Peyer's patch (tissue), 4 donors: ENCODE results near the gene PRLH. TPM values are rescaled to one million over a fixed set of nuclear protein-coding genes. Genes with fewer than 3 reads are reported as not detected.
A peak's percentile ranks its signal among the peaks of the same experiment; 100 is the strongest.

Experiments used
- DNase-seq, 3 donors: peaks; one replicate each; pipeline ENCODE4 v3.0.0-alpha.2; 2017 to 2019
- H3K27ac ChIP-seq, 4 donors: fragments of 200-600 bp; sonication (generic); one replicate each; pipeline ENCODE4 v1.5.1; 2016 to 2019
- H3K27me3 ChIP-seq, 2 donors: fragments of 200-600 bp; sonication (generic); one replicate each; pipeline ENCODE4 v1.5.1; 2019
- H3K36me3 ChIP-seq, 3 donors: fragments of 200-600 bp; sonication (generic); one replicate each; pipeline ENCODE4 v1.5.1; 2016 to 2019
- H3K4me1 ChIP-seq, 4 donors: fragments of 200-600 bp; sonication (generic); one replicate each; pipeline ENCODE4 v1.5.1; 2016 to 2019
- H3K4me3 ChIP-seq, 4 donors: fragments of 200-600 bp; sonication (generic); 1 replicate in 3 of 4; 2 replicates in 1 of 4; pipeline ENCODE4 v1.5.1; 2016 to 2019; ENCODE audit warnings: mild to moderate bottlenecking in 1 of 4
- H3K9me3 ChIP-seq, 4 donors: fragments of 200-600 bp; sonication (generic); one replicate each; pipeline ENCODE4 v1.5.1; 2016 to 2019; ENCODE audit warnings: mild to moderate bottlenecking in 1 of 4
- POLR2A ChIP-seq, 2 donors: fragments of 450-650 bp; IDR thresholded peaks; one replicate each; pipeline ENCODE4 v1.5.1; 2017; ENCODE audit warnings: antibody characterized with exemption in 2 of 2, mild to moderate bottlenecking in 2 of 2, moderate library complexity in 2 of 2
- total RNA-seq, 4 donors: library from RNA; depleted of rRNA; stranded (reverse); fragments of >200 nt; gene quantifications; one replicate each; pipeline ENCODE4 v1.1.0, GENCODE V29; 2016
- TF ChIP-seq, protein P1 (sequence below), 6 experiments: fragments of 450-650 bp in 4 of 6; fragments of 200-600 bp in 2 of 6; sonication (generic) in 1 of 6; IDR thresholded peaks; one replicate each; pipeline ENCODE4 v1.5.1; 2017 to 2019; ENCODE audit warnings: antibody characterized with exemption in 6 of 6, mild to moderate bottlenecking in 3 of 6, moderate library complexity in 1 of 6

Gene PRLH
- total RNA-seq, 4 donors from 2014 or later = not detected

DNA sequence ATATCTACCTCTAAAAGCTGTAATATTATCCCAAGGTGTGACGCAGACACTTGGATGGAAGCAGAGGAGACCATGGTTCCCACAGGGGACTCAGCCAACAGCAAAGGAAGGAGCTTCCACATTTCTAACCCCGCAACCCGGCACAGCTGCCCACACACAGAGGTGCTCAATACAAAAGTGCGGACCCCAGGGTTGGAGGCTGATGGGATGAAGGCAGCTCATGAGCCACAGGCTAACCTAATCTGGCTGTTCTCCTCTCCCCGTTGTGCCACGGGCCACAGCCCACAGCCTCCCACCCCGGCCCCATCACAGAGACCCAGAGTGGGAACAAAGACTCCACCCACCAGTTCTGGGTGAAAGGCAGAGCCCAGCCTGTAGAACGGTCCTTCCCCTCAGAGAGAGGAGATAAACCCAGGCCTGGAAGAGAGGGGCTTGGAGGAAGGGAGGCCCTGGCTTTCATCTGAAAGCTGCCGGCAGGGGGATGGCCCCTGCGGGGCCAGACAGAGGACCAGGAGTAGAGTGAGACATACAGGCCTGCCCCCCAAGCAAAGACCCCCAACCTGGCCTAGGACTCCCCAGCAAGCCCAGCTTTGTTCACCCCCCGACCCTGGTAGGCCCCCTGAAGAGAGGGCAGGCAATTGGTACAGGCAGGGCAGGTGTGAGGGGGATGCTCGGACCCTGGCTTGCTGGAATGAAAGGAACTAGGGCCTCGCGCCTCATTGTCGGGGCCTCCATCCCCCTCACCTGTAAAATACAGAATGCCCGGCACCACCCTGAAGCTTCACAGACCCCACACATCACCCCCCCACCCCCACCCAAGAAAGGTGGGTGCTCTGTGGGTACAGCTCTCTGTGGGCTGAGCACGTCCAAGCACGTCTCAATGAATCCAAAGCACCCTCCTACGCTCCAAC, 17.3 kb downstream of the PRLH start:
- Histone ChIP-seq H3K27ac (no peak overlapping the region), H3K4me1 (peaks cover 0 to 7% (median 0%) of the 10 kb centered on the region in 4 donors)

GRCh38 chr2:237585590-237586221, 19.3 kb downstream of the PRLH start:
- Histone ChIP-seq H3K4me1 (peaks cover 0 to 7% (median 0%) of the 10 kb centered on the region in 4 donors), H3K27ac (no peak overlapping the region), H3K4me3 (no peak overlapping the region), H3K27me3 (no peaks in the 10 kb centered on the region), H3K9me3 (no peaks in the 10 kb centered on the region), H3K36me3 (peaks cover 0 to 8% (median 0%) of the 10 kb centered on the region in 3 donors)
- no peak for TF ChIP-seq POLR2A (IDR thresholded peaks at IDR 0.05)
- TF ChIP-seq, protein P1, sequence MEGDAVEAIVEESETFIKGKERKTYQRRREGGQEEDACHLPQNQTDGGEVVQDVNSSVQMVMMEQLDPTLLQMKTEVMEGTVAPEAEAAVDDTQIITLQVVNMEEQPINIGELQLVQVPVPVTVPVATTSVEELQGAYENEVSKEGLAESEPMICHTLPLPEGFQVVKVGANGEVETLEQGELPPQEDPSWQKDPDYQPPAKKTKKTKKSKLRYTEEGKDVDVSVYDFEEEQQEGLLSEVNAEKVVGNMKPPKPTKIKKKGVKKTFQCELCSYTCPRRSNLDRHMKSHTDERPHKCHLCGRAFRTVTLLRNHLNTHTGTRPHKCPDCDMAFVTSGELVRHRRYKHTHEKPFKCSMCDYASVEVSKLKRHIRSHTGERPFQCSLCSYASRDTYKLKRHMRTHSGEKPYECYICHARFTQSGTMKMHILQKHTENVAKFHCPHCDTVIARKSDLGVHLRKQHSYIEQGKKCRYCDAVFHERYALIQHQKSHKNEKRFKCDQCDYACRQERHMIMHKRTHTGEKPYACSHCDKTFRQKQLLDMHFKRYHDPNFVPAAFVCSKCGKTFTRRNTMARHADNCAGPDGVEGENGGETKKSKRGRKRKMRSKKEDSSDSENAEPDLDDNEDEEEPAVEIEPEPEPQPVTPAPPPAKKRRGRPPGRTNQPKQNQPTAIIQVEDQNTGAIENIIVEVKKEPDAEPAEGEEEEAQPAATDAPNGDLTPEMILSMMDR (IDR thresholded peaks at IDR 0.05) = no peak
- DNase-seq = no peak

More for the DNA sequence above, 17.3 kb downstream of the PRLH start:
- Histone ChIP-seq H3K36me3 (peaks cover 0 to 8% (median 0%) of the 10 kb centered on the region in 3 donors), H3K9me3 (no peaks in the 10 kb centered on the region), H3K27me3 (no peaks in the 10 kb centered on the region), H3K4me3 (no peak overlapping the region)
- DNase-seq = no peak
- TF ChIP-seq, protein P1 (IDR thresholded peaks at IDR 0.05) = no peak
- TF ChIP-seq POLR2A (IDR thresholded peaks at IDR 0.05) = no peak

GRCh38 chr2:237588044-237588696, 21.8 kb downstream of the PRLH start:
- Histone ChIP-seq H3K27ac (peak overlapping the region in 3 of 4 donors; percentile 28 to 92 (median 80)), H3K27me3 (no peaks in the 10 kb centered on the region), H3K9me3 (no peaks in the 10 kb centered on the region), H3K4me3 (peak overlapping the region in 2 of 4 donors; percentile 48 to 60), H3K4me1 (no peaks in the 10 kb centered on the region), H3K36me3 (peaks cover 0 to 5% (median 0%) of the 10 kb centered on the region in 3 donors)
- TF ChIP-seq, protein P1 (IDR thresholded peaks at IDR 0.05) = no peak
- TF ChIP-seq POLR2A (IDR thresholded peaks at IDR 0.05) = peak in 1 of 2 donors; percentile 46
- peak in 1 of 3 donors; percentile 78 for DNase-seq

DNA sequence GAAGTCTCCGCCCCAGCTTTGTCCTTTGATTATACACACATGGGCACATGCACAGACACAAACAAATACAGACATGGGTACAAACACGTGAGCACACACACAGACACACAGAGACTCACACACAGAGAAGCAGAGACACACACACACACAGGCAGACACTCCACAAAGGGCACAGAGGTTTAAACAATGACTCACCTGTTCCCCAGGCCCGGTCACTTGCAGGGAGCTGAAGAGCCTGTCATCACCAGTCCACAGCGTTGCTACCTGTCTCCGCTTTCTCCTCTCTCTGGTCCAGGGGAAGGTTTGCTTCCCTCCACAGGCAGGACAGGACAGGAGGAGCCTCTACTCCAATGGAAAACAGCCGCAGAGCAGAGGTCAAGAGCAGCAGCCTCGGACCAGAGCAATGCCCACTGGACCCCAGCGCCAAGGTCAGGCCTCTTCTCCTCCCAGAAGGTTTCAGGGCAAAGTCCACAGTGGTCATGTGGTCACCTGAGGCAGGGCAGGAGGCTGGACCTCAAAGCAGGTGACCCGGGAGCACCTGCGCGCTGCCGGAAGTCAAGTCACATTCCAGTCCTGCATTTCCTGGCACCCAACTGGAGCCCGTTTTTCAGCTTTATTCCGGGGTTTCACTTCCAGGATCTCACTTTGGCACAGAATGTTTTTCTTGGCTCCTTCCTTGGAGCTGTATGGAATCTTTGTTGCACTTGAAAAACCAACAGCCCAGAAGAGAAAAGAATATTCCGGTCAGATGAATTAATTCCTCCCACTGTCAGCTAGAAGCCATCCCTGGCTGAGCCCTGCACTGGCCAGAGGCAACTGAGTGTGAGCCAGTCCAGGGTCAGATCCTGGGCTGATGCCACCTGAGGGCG, 24.1 kb downstream of the PRLH start, which contains the start of gene RAB17:
Gene RAB17, minus strand, starts transcription at position 463 of the 869 bp plus-strand sequence. CDS start 4,580 bp downstream, outside the sequence.
- peak within 1 kb of the TSS in 3 of 4 donors; percentile 7 to 60 (median 48) for H3K4me3 ChIP-seq
- peaks cover 0 to 14% (median 0%) of the 10 kb centered on the region in 4 donors for H3K4me1 ChIP-seq
- peak; percentile 48 to 65 for TF ChIP-seq POLR2A (IDR thresholded peaks at IDR 0.05)
- TF ChIP-seq, protein P1 (IDR thresholded peaks at IDR 0.05) = no peak
- H3K27me3 ChIP-seq = no peaks in the 10 kb centered on the region
- H3K27ac ChIP-seq = peak within 1 kb of the TSS in 3 of 4 donors; percentile 53 to 92 (median 80)
- H3K9me3 ChIP-seq = no peaks in the 10 kb centered on the region
- peak in 2 of 3 donors; percentile 88 to 89 for DNase-seq
- no peaks in the 10 kb centered on the region for H3K36me3 ChIP-seq
